ENCODE data around the gene SNED1. TPM values are rescaled to one million over a fixed set of nuclear protein-coding genes. Genes with fewer than 3 reads are reported as not detected.

Gene SNED1
- total and polyA plus RNA-seq, 12 donors = 3.9 to 12.7 (median 6.3) TPM

DNA sequence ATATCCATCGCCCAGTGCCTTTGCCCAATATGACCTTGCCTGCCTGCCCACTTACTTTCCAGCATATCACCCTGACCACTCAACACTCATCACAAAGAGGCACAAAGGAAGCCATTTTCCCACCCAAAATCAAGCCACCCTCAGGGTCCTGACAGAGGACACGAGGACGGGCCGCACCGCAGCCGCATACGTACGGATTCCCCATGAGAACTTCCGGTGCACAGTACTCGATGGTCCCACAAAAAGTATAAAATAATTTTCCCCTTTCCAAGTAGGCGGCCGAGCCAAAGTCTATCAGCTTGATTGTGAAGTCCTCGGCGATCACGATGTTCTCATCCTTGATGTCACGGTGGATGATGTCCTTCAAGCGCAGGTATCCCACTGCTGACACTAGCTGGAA, 113.6 kb downstream of the SNED1 start:
- Histone ChIP-seq H3K4me3 (no peak overlapping the region), H3K36me3 (peaks cover 0 to 10% (median 0%) of the 10 kb centered on the region in 9 donors), H3K9me3 (no peaks in the 10 kb centered on the region), H3K27me3 (no peaks in the 10 kb centered on the region), H3K27ac (no peak overlapping the region), H3K4me1 (no peaks in the 10 kb centered on the region)
- intact Hi-C loops (cut with DNase I) = no loop called here
- no peak for DNase-seq
- TF ChIP-seq, protein P1, sequence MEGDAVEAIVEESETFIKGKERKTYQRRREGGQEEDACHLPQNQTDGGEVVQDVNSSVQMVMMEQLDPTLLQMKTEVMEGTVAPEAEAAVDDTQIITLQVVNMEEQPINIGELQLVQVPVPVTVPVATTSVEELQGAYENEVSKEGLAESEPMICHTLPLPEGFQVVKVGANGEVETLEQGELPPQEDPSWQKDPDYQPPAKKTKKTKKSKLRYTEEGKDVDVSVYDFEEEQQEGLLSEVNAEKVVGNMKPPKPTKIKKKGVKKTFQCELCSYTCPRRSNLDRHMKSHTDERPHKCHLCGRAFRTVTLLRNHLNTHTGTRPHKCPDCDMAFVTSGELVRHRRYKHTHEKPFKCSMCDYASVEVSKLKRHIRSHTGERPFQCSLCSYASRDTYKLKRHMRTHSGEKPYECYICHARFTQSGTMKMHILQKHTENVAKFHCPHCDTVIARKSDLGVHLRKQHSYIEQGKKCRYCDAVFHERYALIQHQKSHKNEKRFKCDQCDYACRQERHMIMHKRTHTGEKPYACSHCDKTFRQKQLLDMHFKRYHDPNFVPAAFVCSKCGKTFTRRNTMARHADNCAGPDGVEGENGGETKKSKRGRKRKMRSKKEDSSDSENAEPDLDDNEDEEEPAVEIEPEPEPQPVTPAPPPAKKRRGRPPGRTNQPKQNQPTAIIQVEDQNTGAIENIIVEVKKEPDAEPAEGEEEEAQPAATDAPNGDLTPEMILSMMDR (IDR thresholded peaks at IDR 0.05) = no peak
- 93 to 96% methylated on average over 17 of the region's 17 CpGs for WGBS, 2 donors
- ATAC-seq = no peak

DNA sequence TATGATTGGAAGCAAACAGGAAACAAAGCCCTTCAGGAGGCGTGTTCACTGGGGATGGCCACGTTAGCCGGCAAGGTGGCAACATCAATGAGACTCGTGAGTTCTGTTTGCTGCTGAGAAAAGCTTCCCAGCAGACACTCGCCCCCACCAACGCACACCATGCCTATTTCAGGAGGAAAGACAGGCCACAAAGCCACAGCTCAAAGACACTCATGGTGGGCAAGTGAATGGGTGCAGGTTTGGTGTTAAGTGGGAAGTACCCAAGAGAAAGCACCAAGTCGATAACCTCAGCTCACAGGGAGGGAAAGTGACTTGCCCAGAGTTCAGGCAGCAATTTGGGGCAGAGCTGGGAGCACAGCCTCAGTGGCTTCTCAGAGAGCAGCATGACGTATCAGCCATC, 114.2 kb downstream of the SNED1 start:
- intact Hi-C loops (cut with DNase I) = no loop called here
- Histone ChIP-seq H3K27me3 (no peaks in the 10 kb centered on the region), H3K4me1 (no peaks in the 10 kb centered on the region), H3K27ac (no peak overlapping the region), H3K9me3 (no peaks in the 10 kb centered on the region), H3K36me3 (peaks cover 0 to 10% (median 0%) of the 10 kb centered on the region in 9 donors), H3K4me3 (no peak overlapping the region)
- TF ChIP-seq, protein P1 (IDR thresholded peaks at IDR 0.05) = no peak
- WGBS, 2 donors = 84 to 85% methylated on average over 8 of the region's 8 CpGs
- ATAC-seq (no peak), DNase-seq (no peak)

DNA sequence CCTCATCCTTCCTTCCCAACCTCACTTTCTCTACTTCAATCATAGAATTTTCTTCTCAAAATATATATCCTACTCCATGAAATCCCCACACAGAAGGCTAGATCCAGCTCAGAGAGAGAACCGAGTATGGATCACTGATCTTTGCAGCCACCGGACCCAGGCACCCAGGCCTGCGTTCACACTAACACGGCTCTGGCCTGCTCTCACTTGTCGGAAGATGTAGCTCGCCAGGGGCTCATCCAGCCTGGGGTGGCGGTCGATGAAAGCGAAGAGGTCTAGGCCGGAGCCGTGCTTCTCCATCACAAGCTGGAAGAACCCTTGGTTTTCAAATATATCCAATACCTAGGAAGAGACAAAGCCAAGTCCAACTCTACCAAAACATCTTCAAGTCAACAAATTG, 116.4 kb downstream of the SNED1 start:
- TF ChIP-seq, protein P1 (IDR thresholded peaks at IDR 0.05) = no peak
- WGBS, 2 donors = 93 to 97% methylated on average over 11 of the region's 11 CpGs
- H3K4me3 ChIP-seq = no peak overlapping the region
- intact Hi-C loops (cut with DNase I) = no loop called here
- no peaks in the 10 kb centered on the region for H3K9me3 ChIP-seq
- H3K27ac ChIP-seq = no peak overlapping the region
- peaks cover 0 to 10% (median 0%) of the 10 kb centered on the region in 9 donors for H3K36me3 ChIP-seq
- ATAC-seq (no peak), DNase-seq (no peak)
- H3K4me1 ChIP-seq = no peaks in the 10 kb centered on the region
- no peaks in the 10 kb centered on the region for H3K27me3 ChIP-seq

DNA sequence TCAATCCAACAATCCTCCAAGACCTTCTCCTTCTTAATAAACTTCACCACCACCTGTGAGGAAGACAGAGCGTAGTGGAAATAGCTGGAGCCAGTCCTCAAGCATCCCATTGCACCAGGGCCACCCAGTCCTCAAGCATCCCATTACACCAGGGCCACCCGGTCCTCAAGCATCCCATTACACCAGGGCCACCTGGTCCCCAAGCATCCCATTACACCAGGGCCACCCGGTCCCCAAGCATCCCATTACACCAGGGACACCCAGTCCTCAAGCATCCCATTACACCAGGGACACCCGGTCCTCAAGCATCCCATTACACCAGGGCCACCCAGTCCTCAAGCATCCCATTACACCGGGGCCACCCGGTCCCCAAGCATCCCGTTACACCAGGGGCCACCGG, 116.9 kb downstream of the SNED1 start:
- Histone ChIP-seq H3K4me3 (no peak overlapping the region), H3K27ac (no peak overlapping the region), H3K36me3 (peaks cover 0 to 10% (median 0%) of the 10 kb centered on the region in 9 donors), H3K9me3 (no peaks in the 10 kb centered on the region), H3K27me3 (no peaks in the 10 kb centered on the region), H3K4me1 (no peaks in the 10 kb centered on the region)
- TF ChIP-seq, protein P1 (IDR thresholded peaks at IDR 0.05) = no peak
- ATAC-seq (no peak), DNase-seq (no peak)
- intact Hi-C loops (cut with DNase I) = no loop called here
- WGBS, 2 donors = 72 to 88% methylated on average over 8 of the region's 8 CpGs
